IMR-90 (cell line): ENCODE measurements around the gene USP40. TPM values are rescaled to one million over a fixed set of nuclear protein-coding genes. Genes with fewer than 3 reads are reported as not detected.

Source experiments
- polyA plus RNA-seq, 3 experiments: library from polyadenylated mRNA; depleted of rRNA; stranded (reverse); fragments of >200 nt; gene quantifications; 2 replicates each; pipeline ENCODE4 v1.2.3, GENCODE V29; 2012; ENCODE audit warnings: low replicate concordance in 1 of 3
- total RNA-seq: library from RNA; depleted of rRNA; stranded (reverse); fragments of >200 nt; gene quantifications from 2 replicates; pipeline ENCODE4 v1.2.3, GENCODE V29; 2012; rRNA removed

Gene USP40
- total and polyA plus RNA-seq, 2 of the 4 experiments (the other 2 are of a cell fraction): 30.1 to 30.8 TPM

Other genes starting within 250 kb of the USP40 start
- 5.8 and 6.5 TPM in 2 replicates for gene DGKD, start 212.3 kb downstream of the USP40 start, total RNA-seq
- 8.5 and 10.1 TPM in 2 replicates for gene DGKD, start 212.3 kb downstream of the USP40 start, polyA plus RNA-seq (2012; rRNA removed)
- gene UGT1A8, start 50.9 kb upstream of the USP40 start, total RNA-seq: not detected in 2 replicates
- not detected in 2 replicates for gene UGT1A8, start 50.9 kb upstream of the USP40 start, polyA plus RNA-seq (2012; rRNA removed)
- gene UGT1A10, start 69.7 kb upstream of the USP40 start, total RNA-seq: not detected in 2 replicates
- not detected in 2 replicates for gene UGT1A10, start 69.7 kb upstream of the USP40 start, polyA plus RNA-seq (2012; rRNA removed)
- not detected in 2 replicates for gene UGT1A9, start 105.1 kb upstream of the USP40 start, total RNA-seq
- not detected in 2 replicates for gene UGT1A9, start 105.1 kb upstream of the USP40 start, polyA plus RNA-seq (2012; rRNA removed)
- gene UGT1A7, start 115.1 kb upstream of the USP40 start, total RNA-seq: not detected in 2 replicates
- not detected in 2 replicates for gene UGT1A7, start 115.1 kb upstream of the USP40 start, polyA plus RNA-seq (2012; rRNA removed)
- not detected in 2 replicates for gene UGT1A6, start 126.1 kb upstream of the USP40 start, total RNA-seq
- gene UGT1A6, start 126.1 kb upstream of the USP40 start, polyA plus RNA-seq (2012; rRNA removed): not detected in 2 replicates
- gene UGT1A5, start 146.1 kb upstream of the USP40 start, total RNA-seq: not detected in 2 replicates
- gene UGT1A5, start 146.1 kb upstream of the USP40 start, polyA plus RNA-seq (2012; rRNA removed): not detected in 2 replicates
- gene UGT1A4, start 152.0 kb upstream of the USP40 start, total RNA-seq: not detected in 2 replicates
- gene UGT1A4, start 152.0 kb upstream of the USP40 start, polyA plus RNA-seq (2012; rRNA removed): not detected in 2 replicates
- not detected in 2 replicates for gene UGT1A3, start 162.3 kb upstream of the USP40 start, total RNA-seq
- gene UGT1A3, start 162.3 kb upstream of the USP40 start, polyA plus RNA-seq (2012; rRNA removed): not detected in 2 replicates
- gene UGT1A1, start 193.5 kb upstream of the USP40 start, total RNA-seq: not detected in 2 replicates
- not detected in 2 replicates for gene UGT1A1, start 193.5 kb upstream of the USP40 start, polyA plus RNA-seq (2012; rRNA removed)
- not detected in 2 replicates for gene MROH2A, start 211.5 kb upstream of the USP40 start, total RNA-seq
- gene MROH2A, start 211.5 kb upstream of the USP40 start, polyA plus RNA-seq (2012; rRNA removed): not detected in 2 replicates